ENCODE results near the gene PITPNM2. TPM values are rescaled to one million over a fixed set of nuclear protein-coding genes. Genes with fewer than 3 reads are reported as not detected.

PITPNM2 gene
- 4.5 and 6.4 TPM in 2 replicates for total RNA-seq

GRCh38 chr12:123150744-123151456 is at the start of gene PITPNM2:
Gene PITPNM2 (minus strand): TSS chr12:123151090. CDS start chr12:123034590, 116,500 bp downstream.

Other genes with a start within 250 kb of the PITPNM2 start
- 9.2 and 10.3 TPM in 2 replicates for gene ABCB9, start 184.6 kb downstream of the PITPNM2 start, total RNA-seq
- 8.1 TPM in 2 replicates for gene OGFOD2, start 175.8 kb downstream of the PITPNM2 start, total RNA-seq
- 241 and 246 TPM in 2 replicates for gene ARL6IP4, start 170.4 kb downstream of the PITPNM2 start, total RNA-seq
- 44.4 and 47.1 TPM in 2 replicates for gene MPHOSPH9, start 82.1 kb upstream of the PITPNM2 start, total RNA-seq
- 8.2 and 10.8 TPM in 2 replicates for gene MTRFR, start 82.3 kb upstream of the PITPNM2 start, total RNA-seq
- gene CDK2AP1, start 120.8 kb upstream of the PITPNM2 start, total RNA-seq: 185 and 220 TPM in 2 replicates
- gene SBNO1, start 213.8 kb upstream of the PITPNM2 start, total RNA-seq: 23.8 and 30.4 TPM in 2 replicates
- 67.6 and 72.7 TPM in 2 replicates for gene KMT5A, start 233.0 kb upstream of the PITPNM2 start, total RNA-seq

All from aortic smooth muscle cell (primary cell).